ENCODE data around the gene WDFY1. TPM values are rescaled to one million over a fixed set of nuclear protein-coding genes. Genes with fewer than 3 reads are reported as not detected.

Gene WDFY1
- total RNA-seq, 1 donor from 2014 or later, result 72.1 TPM

GRCh38 chr2:223930103-223930976 lies 14.8 kb downstream of the WDFY1 start:
- DNase-seq, result no peak

- no peak for DNase-seq
Measured at GRCh38 chr2:223929571-223930102, 15.5 kb downstream of the WDFY1 start.

GRCh38 chr2:223928113-223929006 lies 16.8 kb downstream of the WDFY1 start:
- DNase-seq, result no peak

GRCh38 chr2:223925106-223925505 lies 20.0 kb downstream of the WDFY1 start:
- no peak for DNase-seq

- no peak for DNase-seq
Measured at GRCh38 chr2:223923976-223924375, 21.2 kb downstream of the WDFY1 start.

GRCh38 chr2:223922308-223922707 lies 22.8 kb downstream of the WDFY1 start:
- no peak for DNase-seq

DNA sequence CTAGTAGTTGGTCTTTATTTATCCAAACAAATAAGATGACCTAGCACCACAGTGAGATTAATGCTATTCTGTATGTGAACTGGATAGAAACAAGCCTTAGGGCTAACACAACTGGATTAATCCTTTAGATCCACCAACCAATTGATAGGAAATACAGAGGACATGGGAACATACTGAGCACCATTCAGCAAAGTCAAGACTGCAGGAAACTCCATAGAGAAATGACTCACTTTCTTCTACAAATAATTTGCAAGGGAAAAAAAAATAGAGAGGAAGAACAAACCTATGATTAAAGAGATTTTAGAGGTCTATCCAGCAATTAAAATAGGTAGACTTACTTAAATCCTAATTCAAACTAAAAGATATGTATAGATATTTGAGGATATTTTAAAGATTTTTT lies 23.9 kb downstream of the WDFY1 start:
- no peak for DNase-seq

- DNase-seq, result no peak
Measured at GRCh38 chr2:223920109-223920508, 25.0 kb downstream of the WDFY1 start.

DNA sequence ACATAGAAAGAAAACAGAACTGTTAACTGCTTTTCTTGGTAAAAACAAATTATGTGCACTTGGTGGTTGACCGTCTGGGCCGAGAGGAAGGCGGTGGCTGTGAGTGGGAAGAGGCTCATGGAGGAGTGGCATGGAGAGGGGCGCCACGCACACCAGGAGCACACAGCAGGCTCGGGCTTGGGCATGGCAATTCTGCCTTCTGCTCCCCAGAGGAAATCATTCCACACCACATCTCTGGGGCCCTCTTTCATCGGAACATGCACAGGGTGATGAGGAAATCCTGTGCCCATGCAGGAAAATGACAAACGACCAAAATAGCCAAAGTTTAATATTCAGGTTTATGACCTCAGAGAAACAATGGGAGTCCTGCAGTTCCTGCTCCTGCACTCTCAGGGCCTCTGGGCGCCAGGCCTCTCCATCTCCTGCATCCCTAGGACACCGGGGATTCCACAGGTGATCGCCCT lies 26.4 kb downstream of the WDFY1 start:
- DNase-seq, result no peak

GRCh38 chr2:223916181-223916920 lies 28.8 kb downstream of the WDFY1 start:
- DNase-seq, result no peak

GRCh38 chr2:223915071-223915470 lies 30.1 kb downstream of the WDFY1 start:
- no peak for DNase-seq

DNA sequence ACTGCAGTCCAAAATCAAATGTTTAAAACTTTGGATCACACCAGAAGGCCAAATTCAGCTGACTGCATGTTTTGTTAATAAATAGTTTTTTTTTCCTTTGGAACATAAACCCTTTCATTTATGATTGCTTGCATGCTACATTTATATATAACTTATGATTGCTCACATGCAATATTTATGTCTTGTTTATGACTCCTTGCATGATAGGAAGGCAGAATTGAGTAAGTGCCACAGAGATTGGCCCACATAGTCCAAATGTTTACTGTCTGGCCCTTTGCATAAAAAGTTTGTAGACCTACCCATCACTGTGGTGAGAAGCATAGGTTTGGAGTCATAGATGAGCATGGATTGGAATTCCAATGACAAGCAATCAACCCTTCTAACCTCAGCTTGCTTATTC lies 30.8 kb downstream of the WDFY1 start:
- no peak for DNase-seq

GRCh38 chr2:223909001-223909741 lies 36.0 kb downstream of the WDFY1 start:
- DNase-seq, result no peak

DNA sequence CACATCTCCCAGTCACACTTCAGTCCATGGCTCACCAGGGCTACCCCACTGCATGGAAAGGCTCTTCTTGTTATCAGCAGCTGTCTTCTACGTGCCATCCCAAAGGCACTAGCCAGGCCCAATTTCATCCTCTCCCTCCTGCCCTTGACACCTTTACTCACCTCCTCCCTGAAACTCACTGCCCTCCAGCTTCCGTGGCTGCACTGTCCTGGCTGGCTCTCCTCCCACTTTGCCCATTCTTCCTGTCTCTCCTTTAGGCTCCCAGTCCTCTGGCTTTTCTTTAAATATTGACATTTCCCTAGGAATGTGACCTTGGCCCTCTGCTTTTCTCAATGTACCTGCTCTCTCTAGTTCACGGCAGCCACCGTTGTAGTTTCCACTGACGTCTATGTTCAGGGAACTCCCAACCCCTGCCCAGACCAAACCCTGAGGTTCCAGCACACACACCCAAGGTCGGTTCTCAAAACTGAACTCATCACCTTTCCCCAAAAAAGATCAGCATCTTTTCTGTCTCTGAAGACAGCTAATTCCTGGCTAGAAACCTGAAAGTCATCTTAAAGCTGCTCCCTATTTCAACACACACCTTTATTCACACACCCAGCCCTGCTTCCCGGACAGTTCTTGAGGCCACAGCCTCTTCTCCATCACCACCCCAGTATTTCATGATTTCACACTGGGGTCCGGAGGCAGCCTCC lies 36.7 kb downstream of the WDFY1 start:
- no peak for DNase-seq

DNA sequence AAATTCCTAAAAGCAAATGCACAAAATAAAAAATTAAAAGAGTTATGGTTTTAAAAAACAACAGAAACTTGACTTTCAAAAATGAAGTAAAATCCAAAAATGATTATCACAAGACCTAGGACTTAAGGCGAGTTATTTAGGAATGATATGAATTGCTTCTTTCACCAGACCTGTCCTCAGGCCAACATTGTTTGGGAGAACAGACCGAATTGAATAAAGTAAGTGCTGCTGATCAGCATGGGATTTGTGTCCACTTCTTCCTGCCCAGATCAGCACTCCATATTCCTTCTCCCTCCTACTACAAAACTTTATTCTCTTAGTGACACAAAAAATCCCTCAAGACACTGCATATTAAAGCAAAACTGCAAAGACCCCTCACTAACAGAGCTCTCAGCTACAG lies 39.1 kb downstream of the WDFY1 start:
- no peak for DNase-seq

GRCh38 chr2:223901854-223902253 lies 43.3 kb downstream of the WDFY1 start:
- no peak for DNase-seq

DNA sequence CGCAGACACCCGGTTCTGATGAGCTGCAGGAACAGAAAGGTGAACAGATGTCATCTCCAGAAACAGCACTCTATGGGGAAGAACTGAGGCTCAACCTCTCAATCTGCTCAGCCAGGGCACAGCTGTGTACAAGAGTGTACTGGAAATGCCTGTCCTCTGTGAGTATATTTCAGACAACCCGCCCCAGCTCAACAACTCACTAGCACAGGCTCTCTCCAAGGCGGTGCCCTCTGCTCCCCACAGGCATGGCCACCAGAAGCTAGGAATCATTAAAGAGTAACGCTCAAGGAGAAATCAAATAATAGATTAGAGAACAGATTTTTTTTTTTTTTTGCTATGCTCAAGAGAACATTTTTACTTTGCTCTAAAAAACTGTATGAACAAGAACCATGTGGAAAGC lies 43.8 kb downstream of the WDFY1 start:
- no peak for DNase-seq

- DNase-seq, result no peak
Measured at GRCh38 chr2:223900531-223900930, 44.6 kb downstream of the WDFY1 start.

DNA sequence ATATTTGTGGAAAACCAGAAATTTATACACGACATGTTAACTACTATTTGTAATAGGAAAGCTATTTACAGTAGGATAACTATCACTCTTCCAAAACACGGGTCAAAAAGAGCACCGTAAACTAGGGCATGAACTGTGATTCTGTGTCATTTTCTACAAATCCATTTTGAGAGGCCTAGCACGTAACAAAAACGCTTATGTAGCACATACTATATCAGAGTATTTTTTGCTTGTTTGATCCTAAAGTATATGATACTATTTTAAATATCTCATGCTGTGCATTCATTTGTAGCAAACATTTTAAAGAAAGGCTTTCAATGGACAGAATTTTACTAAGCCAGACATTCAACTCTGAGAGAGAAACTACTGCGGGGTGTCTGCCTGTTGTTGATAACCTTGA lies 45.1 kb downstream of the WDFY1 start:
- no peak for DNase-seq

GRCh38 chr2:223897669-223898330 lies 47.3 kb downstream of the WDFY1 start:
- DNase-seq, result no peak
